DND-41 (cell line): ENCODE measurements around the gene OOSP4A.

Experiments
- EZH2 ChIP-seq: IDR thresholded peaks from 3 replicates; pipeline ENCODE4 v1.6.1; 2012; ENCODE audit warnings: borderline replicate concordance, low read depth, mild to moderate bottlenecking, moderate library complexity, low read length, inconsistent platforms; ENCODE audit not compliant: severe bottlenecking
- TF ChIP-seq, protein P1 (sequence below): IDR thresholded peaks from 2 replicates; pipeline ENCODE4 v1.5.1; 2012; ENCODE audit warnings: borderline replicate concordance, low read length, moderate library complexity, mild to moderate bottlenecking; ENCODE audit not compliant: poor library complexity, severe bottlenecking; ENCODE audit errors: extremely low read depth

DNA sequence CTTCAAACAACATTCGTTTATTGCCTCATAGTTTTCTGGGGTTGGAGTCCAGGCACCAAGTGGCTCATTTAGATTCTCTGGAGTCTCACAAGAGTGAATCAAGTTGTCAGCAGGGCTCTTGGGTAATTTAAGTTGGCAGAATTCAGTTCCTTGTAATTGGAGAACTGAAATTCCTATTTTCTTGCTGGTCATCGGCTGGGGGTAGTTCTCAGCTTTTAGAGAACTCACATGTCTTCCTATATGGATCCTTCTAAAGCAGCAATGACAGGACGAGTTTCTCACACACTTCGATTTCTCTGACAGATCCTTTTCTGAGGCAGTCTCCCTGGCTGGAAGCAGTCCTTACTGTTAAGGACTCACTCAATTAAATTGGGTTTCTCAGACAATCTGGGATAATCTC, 35.9 kb downstream of the OOSP4A start:
- TF ChIP-seq, protein P1, sequence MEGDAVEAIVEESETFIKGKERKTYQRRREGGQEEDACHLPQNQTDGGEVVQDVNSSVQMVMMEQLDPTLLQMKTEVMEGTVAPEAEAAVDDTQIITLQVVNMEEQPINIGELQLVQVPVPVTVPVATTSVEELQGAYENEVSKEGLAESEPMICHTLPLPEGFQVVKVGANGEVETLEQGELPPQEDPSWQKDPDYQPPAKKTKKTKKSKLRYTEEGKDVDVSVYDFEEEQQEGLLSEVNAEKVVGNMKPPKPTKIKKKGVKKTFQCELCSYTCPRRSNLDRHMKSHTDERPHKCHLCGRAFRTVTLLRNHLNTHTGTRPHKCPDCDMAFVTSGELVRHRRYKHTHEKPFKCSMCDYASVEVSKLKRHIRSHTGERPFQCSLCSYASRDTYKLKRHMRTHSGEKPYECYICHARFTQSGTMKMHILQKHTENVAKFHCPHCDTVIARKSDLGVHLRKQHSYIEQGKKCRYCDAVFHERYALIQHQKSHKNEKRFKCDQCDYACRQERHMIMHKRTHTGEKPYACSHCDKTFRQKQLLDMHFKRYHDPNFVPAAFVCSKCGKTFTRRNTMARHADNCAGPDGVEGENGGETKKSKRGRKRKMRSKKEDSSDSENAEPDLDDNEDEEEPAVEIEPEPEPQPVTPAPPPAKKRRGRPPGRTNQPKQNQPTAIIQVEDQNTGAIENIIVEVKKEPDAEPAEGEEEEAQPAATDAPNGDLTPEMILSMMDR, result no peak
- no peak for TF ChIP-seq EZH2
